ENCODE measurements around the gene NAT14. TPM values are rescaled to one million over a fixed set of nuclear protein-coding genes. Genes with fewer than 3 reads are reported as not detected.
"Not testable (repeated sequence)": the region's sequence is repeated elsewhere in the genome, so short reads cannot be mapped to it uniquely, and the experiment has no call there.

NAT14 gene
- total RNA-seq, 4 donors from 2014 or later = 5.1 to 28.3 (median 12.2) TPM

DNA sequence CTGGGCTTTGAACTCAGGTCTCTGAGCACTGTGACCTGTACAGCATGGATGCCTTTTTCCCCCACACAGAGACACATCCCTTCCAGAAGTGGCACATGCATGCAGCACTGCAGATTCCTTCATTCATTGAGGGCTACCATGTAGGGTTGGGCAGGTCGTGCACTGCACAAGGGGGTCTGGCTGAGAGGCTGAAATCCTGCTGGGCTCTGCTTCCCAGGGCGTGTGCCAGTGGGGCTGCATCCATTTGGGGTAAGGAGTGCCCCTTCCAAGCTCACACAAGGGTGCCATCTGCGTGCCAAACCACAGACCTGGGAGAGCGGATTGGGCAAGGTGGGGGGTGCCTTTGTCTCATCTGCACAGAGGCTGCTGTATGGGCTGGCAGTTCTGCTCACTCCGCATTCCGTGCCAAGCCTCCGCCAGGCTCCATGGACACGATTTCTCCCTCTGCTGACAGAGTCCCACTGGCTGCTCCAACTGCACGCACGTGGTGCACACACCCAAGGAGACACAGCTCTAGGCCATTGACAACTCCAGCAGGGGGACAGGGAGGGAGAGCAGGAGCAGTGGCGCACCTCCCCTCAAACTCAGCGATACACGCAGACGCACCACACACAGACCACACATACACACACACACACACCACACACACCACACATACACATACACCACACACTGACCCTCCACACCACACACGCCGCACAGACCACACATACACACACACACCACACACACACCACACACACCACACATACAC is 37.4 kb upstream of the NAT14 start:
- intact Hi-C loops (cut with DNase I) = no loop called here
- H3K27me3 ChIP-seq = peaks cover 16% of the 10 kb centered on the region

DNA sequence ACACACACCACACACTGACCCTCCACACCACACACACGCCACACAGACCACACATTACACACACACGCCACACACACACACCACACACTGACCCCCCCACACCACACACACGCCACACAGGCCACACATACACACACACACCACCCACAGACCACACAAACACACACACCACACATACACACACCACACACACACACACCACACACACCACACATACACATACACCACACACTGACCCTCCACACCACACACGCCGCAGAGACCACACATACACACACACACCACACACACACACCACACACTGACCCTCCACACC is 36.9 kb upstream of the NAT14 start:
- DNase-seq; H3K9me3 ChIP-seq; H3K27ac ChIP-seq; H3K4me3 ChIP-seq (replicated peaks in 1 of 3); H3K36me3 ChIP-seq; intact Hi-C loops (cut with DNase I): not testable (repeated sequence)
- WGBS, 2 donors = 88 to 93% methylated on average over 5 of the region's 5 CpGs
- peaks cover 0 to 21% of the 10 kb centered on the region in 2 donors for H3K4me1 ChIP-seq
- H3K27me3 ChIP-seq = peaks cover 16% of the 10 kb centered on the region

More for the DNA sequence above, 37.4 kb upstream of the NAT14 start:
- no peak for DNase-seq
- Histone ChIP-seq H3K9me3 (no peaks in the 10 kb centered on the region), H3K4me1 (peaks cover 0 to 16% of the 10 kb centered on the region in 2 donors), H3K36me3 (no peaks in the 10 kb centered on the region), H3K27ac (no peak overlapping the region), H3K4me3 (replicated peaks in 1 of 3) (no peak overlapping the region)
- no peak for TF ChIP-seq POLR2A (IDR thresholded peaks at IDR 0.05)
- TF ChIP-seq, protein P1, sequence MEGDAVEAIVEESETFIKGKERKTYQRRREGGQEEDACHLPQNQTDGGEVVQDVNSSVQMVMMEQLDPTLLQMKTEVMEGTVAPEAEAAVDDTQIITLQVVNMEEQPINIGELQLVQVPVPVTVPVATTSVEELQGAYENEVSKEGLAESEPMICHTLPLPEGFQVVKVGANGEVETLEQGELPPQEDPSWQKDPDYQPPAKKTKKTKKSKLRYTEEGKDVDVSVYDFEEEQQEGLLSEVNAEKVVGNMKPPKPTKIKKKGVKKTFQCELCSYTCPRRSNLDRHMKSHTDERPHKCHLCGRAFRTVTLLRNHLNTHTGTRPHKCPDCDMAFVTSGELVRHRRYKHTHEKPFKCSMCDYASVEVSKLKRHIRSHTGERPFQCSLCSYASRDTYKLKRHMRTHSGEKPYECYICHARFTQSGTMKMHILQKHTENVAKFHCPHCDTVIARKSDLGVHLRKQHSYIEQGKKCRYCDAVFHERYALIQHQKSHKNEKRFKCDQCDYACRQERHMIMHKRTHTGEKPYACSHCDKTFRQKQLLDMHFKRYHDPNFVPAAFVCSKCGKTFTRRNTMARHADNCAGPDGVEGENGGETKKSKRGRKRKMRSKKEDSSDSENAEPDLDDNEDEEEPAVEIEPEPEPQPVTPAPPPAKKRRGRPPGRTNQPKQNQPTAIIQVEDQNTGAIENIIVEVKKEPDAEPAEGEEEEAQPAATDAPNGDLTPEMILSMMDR (IDR thresholded peaks at IDR 0.05) = no peak
- 32 to 38% methylated on average over 14 to 15 of the region's 16 CpGs for WGBS, 2 donors

DNA sequence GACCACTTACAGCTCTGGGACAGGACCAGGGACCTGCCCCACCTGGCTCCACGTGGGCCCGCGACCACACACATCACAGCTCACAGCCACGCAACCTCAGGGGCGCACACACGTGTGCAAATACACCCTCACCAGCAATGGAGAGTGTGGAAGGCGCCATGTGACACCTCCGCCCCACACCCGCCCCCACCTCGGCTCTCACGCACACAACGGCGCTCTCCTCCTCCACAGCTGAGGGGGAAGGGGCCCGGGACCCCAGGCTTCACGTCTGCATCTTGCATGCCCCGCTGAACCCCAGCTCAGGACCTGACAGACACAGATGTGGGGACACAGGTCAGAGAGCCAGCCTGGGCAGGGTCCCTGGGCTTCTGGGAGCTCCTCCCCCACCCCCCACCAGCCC is 35.5 kb upstream of the NAT14 start:
- H3K36me3 ChIP-seq = no peaks in the 10 kb centered on the region
- peaks cover 9% of the 10 kb centered on the region for H3K27me3 ChIP-seq
- no peak for DNase-seq
- intact Hi-C loops (cut with DNase I) = no loop called here
- no peak overlapping the region for H3K27ac ChIP-seq
- TF ChIP-seq, protein P1 (IDR thresholded peaks at IDR 0.05) = no peak
- TF ChIP-seq POLR2A (IDR thresholded peaks at IDR 0.05) = no peak
- no peaks in the 10 kb centered on the region for H3K9me3 ChIP-seq
- no peak overlapping the region for H3K4me3 ChIP-seq (replicated peaks in 1 of 3)
- 0% methylated on average over 3 of the region's 16 CpGs; no CpG with 5 or more reads in 1 of the 2 donors for WGBS, 2 donors
- peaks cover 0 to 22% of the 10 kb centered on the region in 2 donors for H3K4me1 ChIP-seq

DNA sequence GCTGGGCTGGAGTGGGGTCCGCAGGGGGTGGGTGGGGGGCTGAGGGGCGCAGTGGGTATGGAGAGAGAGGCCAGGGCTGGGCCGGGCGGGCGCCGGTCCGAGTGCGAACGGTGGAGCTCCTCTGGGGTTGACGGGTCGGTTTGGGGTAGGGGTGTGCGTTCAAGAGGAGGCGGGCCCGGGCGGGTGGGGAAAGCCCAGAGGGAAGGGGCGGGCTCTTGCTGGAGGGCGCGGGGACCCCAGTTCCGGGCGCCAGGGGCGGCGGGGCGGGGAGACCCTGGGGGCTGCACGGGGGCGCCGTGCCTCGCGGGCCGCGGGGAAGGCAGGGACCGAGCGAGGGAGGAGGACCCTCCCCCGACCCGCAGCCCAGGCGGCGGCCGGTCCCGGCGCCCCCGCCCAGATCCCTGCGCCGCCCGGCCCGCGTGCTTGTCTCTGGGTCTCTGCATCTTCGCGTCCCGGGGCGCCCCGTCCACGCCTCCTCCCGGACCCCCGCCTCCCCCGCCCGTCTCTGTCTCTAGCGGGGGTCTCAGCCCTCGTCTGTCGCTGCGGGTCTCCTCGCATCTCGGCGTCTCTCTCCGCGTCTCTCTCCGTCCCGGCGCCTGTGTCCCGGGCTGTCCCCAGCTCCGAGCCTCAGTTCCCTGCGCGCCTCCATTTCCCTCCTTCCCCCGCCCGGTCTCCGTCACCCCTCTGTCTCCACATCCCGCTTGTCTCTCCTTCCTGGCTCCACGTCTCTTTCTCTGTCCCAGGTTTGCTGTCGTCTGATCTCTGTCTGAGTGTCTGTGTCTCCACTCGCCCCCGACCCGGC is 33.6 kb upstream of the NAT14 start:
- Histone ChIP-seq H3K4me3 (replicated peaks in 1 of 3) (peak overlapping the region in 1 of 3 donors; percentile 14), H3K9me3 (no peaks in the 10 kb centered on the region), H3K27ac (no peak overlapping the region), H3K4me1 (peaks cover 0 to 22% of the 10 kb centered on the region in 2 donors), H3K36me3 (peaks cover 9 to 10% of the 10 kb centered on the region in 2 donors), H3K27me3 (peaks cover 9% of the 10 kb centered on the region)
- TF ChIP-seq POLR2A (IDR thresholded peaks at IDR 0.05) = no peak
- TF ChIP-seq, protein P1 (IDR thresholded peaks at IDR 0.05) = no peak
- intact Hi-C loops (cut with DNase I) = no loop called here
- no peak for DNase-seq
- WGBS, 2 donors = 1% methylated on average over 20 to 52 of the region's 80 CpGs

DNA sequence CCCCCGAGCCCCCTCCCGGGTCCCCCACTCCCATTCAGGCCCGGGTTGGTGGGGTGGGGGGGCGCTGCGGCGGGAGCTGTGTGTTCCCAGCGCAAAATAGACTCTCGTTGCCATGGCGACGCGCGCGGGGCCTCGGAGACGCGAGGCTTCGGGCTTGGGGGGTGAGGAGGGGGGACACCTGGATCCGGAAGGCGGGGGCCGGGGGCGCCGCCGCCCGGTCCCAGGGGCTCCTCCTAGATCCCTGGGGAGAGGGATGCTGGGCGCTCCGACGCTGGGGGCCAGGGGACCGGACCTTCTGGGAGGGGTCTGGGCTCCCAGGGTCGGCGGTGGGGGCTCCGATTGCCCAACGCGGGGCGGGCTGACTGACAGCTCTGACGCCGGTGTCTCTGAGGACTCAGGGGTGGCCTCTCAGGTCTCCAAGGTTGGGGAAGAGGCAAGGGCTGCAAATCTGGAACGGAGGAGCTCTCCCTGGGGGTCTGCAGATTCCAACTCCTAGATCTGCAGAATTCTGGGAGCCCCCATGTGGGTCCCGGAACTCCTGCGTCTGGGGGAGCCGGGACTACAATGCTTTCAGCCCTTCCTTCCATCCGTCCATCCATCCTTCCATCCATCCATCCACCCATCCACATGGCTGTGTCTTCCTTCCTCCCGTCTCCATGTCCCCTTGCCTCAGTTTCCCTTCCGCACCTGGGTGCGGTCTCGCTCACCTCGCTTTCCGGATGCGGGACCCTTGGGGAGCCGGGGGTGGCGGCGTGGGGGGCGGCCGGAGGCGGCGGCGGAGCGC is 32.8 kb upstream of the NAT14 start:
- no peak for DNase-seq
- Histone ChIP-seq H3K27me3 (peaks cover 9% of the 10 kb centered on the region), H3K9me3 (no peaks in the 10 kb centered on the region), H3K4me1 (peaks cover 0 to 22% of the 10 kb centered on the region in 2 donors), H3K36me3 (peaks cover 9 to 10% of the 10 kb centered on the region in 2 donors), H3K27ac (no peak overlapping the region), H3K4me3 (replicated peaks in 1 of 3) (no peak overlapping the region)
- intact Hi-C loops (cut with DNase I) = no loop called here
- no peak for TF ChIP-seq POLR2A (IDR thresholded peaks at IDR 0.05)
- TF ChIP-seq, protein P1 (IDR thresholded peaks at IDR 0.05) = no peak
- 4 to 8% methylated on average over 23 to 29 of the region's 57 CpGs for WGBS, 2 donors
